IMR-90 (cell line): Measurements from ENCODE around the gene PYCARD. TPM values are rescaled to one million over a fixed set of nuclear protein-coding genes. Genes with fewer than 3 reads are reported as not detected.

Experiments
- ATAC-seq: fragments of 200-7000 bp; cut with Tn5 transposase; 2 replicates; pipeline ENCODE4 v1.9.1; 2020; ENCODE audit warnings: low read depth, mild to moderate bottlenecking, moderate library complexity
- BruUV-seq: library from RNA; stranded (reverse); fragments of 400-500 nt; replicated peaks from 2 replicates; lab custom pipeline; 2021; lab: Mats Ljungman, UMichigan
- CTCF ChIA-PET: fragments of 300-600 bp; formaldehyde crosslinking; extraction: SDS; loops from one replicate; lab custom pipeline; 2021; ENCODE audit warnings: antibody characterized with exemption; lab: Yijun Ruan, JAX
- POLR2A ChIA-PET: fragments of 300-600 bp; sonication (Branson Sonifier 250); formaldehyde crosslinking; loops from one replicate; lab custom pipeline; 2022; ENCODE audit warnings: antibody characterized with exemption; ENCODE audit not compliant: unreplicated experiment; lab: Charles Lee
- DNase-seq: peaks from one replicate; pipeline ENCODE4 v3.0.0; 2013
- H2AFZ ChIP-seq: replicated peaks from 2 replicates; pipeline ENCODE3; 2013; ENCODE audit warnings: low read length, mild to moderate bottlenecking; ENCODE audit not compliant: poor library complexity
- H2AK5ac ChIP-seq: 2 replicates; pipeline ENCODE4 v1.6.1; 2013; ENCODE audit warnings: low read depth, low read length, inconsistent platforms
- H2AK9ac ChIP-seq: replicated peaks from 2 replicates; pipeline ENCODE3; 2013; ENCODE audit warnings: mild to moderate bottlenecking, low read depth, low read length, moderate library complexity; ENCODE audit not compliant: poor library complexity
- H2BK120ac ChIP-seq: 2 replicates; pipeline ENCODE4 v1.6.1; 2013; ENCODE audit warnings: low read depth, low read length, inconsistent platforms
- H2BK15ac ChIP-seq: 3 replicates; pipeline ENCODE4 v1.6.1; 2013; ENCODE audit warnings: low read depth, low read length, inconsistent platforms
- H2BK20ac ChIP-seq: 2 replicates; pipeline ENCODE4 v1.6.1; 2013; ENCODE audit warnings: low read depth, mild to moderate bottlenecking, inconsistent platforms, low read length, moderate library complexity
- H2BK5ac ChIP-seq: 2 replicates; pipeline ENCODE4 v1.6.1; 2013; ENCODE audit warnings: mild to moderate bottlenecking, low read depth, low read length, inconsistent platforms; ENCODE audit not compliant: poor library complexity, severe bottlenecking
- H3K14ac ChIP-seq: replicated peaks from 2 replicates; pipeline ENCODE4 v1.6.1; 2013; ENCODE audit warnings: low read depth, low read length, inconsistent platforms
- H3K18ac ChIP-seq: 2 replicates; pipeline ENCODE4 v1.6.1; 2013; ENCODE audit warnings: low read depth, low read length, control low read depth
- H3K23ac ChIP-seq: 2 replicates; pipeline ENCODE4 v1.6.1; 2013; ENCODE audit warnings: low read depth, low read length, inconsistent platforms
- H3K27ac ChIP-seq: 2 replicates; pipeline ENCODE4 v1.5.1; 2013; ENCODE audit warnings: mild to moderate bottlenecking, control low read depth, low read length; ENCODE audit not compliant: insufficient read depth
- H3K27me3 ChIP-seq: 2 replicates; pipeline ENCODE4 v1.6.1; 2013; ENCODE audit warnings: low read length; ENCODE audit not compliant: control insufficient read depth, insufficient read depth
- H3K36me3 ChIP-seq: 2 replicates; pipeline ENCODE4 v1.6.1; 2013; ENCODE audit warnings: low read length, mixed read lengths; ENCODE audit not compliant: control insufficient read depth, insufficient read depth
- H3K4ac ChIP-seq: 2 replicates; pipeline ENCODE4 v1.6.1; 2013; ENCODE audit warnings: low read depth, low read length, inconsistent platforms
- H3K4me1 ChIP-seq: 2 replicates; pipeline ENCODE4 v1.6.1; 2013; ENCODE audit warnings: low read length, mixed read lengths; ENCODE audit not compliant: control insufficient read depth, insufficient read depth
- H3K4me2 ChIP-seq: 2 replicates; pipeline ENCODE4 v1.6.1; 2013; ENCODE audit warnings: low read depth, mild to moderate bottlenecking, control low read depth, low read length, moderate library complexity
- H3K4me3 ChIP-seq: 2 replicates; pipeline ENCODE4 v1.5.1; 2013; ENCODE audit warnings: low read depth, mild to moderate bottlenecking, control low read depth, low read length, moderate library complexity; ENCODE audit not compliant: insufficient read depth
- H3K56ac ChIP-seq: 2 replicates; pipeline ENCODE4 v1.6.1; 2013; ENCODE audit warnings: low read length, inconsistent platforms; ENCODE audit not compliant: insufficient read depth; ENCODE audit errors: extremely low read depth
- H3K79me1 ChIP-seq, 2 experiments: 2 replicates each; pipeline ENCODE4 v1.6.1; 2013; ENCODE audit warnings: low read length in 2 of 2, inconsistent platforms in 1 of 2, low read depth in 1 of 2
- H3K9ac ChIP-seq: 2 replicates; pipeline ENCODE4 v1.6.1; 2013; ENCODE audit warnings: low read depth, low read length, control low read depth
- H3K9me1 ChIP-seq: 2 replicates; pipeline ENCODE4 v1.6.1; 2013; ENCODE audit warnings: low read length, inconsistent platforms; ENCODE audit not compliant: insufficient read depth
- H3K9me3 ChIP-seq: 2 replicates; pipeline ENCODE4 v1.6.1; 2013; ENCODE audit warnings: low read length; ENCODE audit not compliant: control insufficient read depth, insufficient read depth
- H4K20me1 ChIP-seq: 2 replicates; pipeline ENCODE4 v1.6.1; 2013; ENCODE audit warnings: low read length, inconsistent platforms; ENCODE audit not compliant: insufficient read depth
- H4K5ac ChIP-seq: 2 replicates; pipeline ENCODE4 v1.6.1; 2013; ENCODE audit warnings: mild to moderate bottlenecking, low read depth, low read length, control low read depth
- H4K8ac ChIP-seq, 2 experiments: 2 replicates each; pipeline ENCODE4 v1.6.1; 2013; ENCODE audit warnings: low read depth in 2 of 2, low read length in 2 of 2, control low read depth in 1 of 2, inconsistent platforms in 1 of 2
- H4K91ac ChIP-seq: 2 replicates; pipeline ENCODE4 v1.6.1; 2013; ENCODE audit warnings: low read depth, low read length, inconsistent platforms; ENCODE audit not compliant: insufficient read depth
- CHD1 ChIP-seq: IDR thresholded peaks from 2 replicates; pipeline ENCODE4 v1.6.1; 2012; ENCODE audit warnings: low read depth, low read length, improper control_type of control experiment
- FOS ChIP-seq: fragments of 150-350 bp; IDR thresholded peaks from 2 replicates; pipeline ENCODE4 v1.6.1; 2016; ENCODE audit warnings: low read depth, low read length
- MXI1 ChIP-seq: IDR thresholded peaks from 2 replicates; pipeline ENCODE4 v1.6.1; 2012; ENCODE audit warnings: low read depth, mild to moderate bottlenecking, low read length, moderate library complexity, borderline replicate concordance
- NFE2L2 ChIP-seq: fragments of 150-350 bp; IDR thresholded peaks from 2 replicates; pipeline ENCODE4 v1.6.1; 2016; ENCODE audit warnings: low read depth, mild to moderate bottlenecking, low read length
- RAD21 ChIP-seq: IDR thresholded peaks from 2 replicates; pipeline ENCODE4 v1.6.1; 2012; ENCODE audit warnings: low read length, improper control_type of control experiment
- RCOR1 ChIP-seq: IDR thresholded peaks from 2 replicates; pipeline ENCODE4 v1.6.1; 2012; ENCODE audit warnings: mild to moderate bottlenecking, low read length, improper control_type of control experiment; ENCODE audit not compliant: insufficient replicate concordance
- SMC3 ChIP-seq: fragments of 150-350 bp; IDR thresholded peaks from 2 replicates; pipeline ENCODE4 v1.6.1; 2016; ENCODE audit warnings: low read depth, mild to moderate bottlenecking, antibody characterized with exemption, low read length, moderate library complexity
- whole genome bisulfite sequencing, 2 experiments: methylation state at CpG; one replicate each; pipeline versions ENCODE4 v1.1.5 to v1.1.7; 2013; ENCODE audit warnings: missing lambda C conversion rate in 2 of 2; ENCODE audit not compliant: insufficient read length in 1 of 2; ENCODE audit errors: extremely low coverage in 2 of 2; 5-methylcytosine and 5-hydroxymethylcytosine counted together
- dilution Hi-C: fragments of 300-500 bp; cut with HindIII; formaldehyde crosslinking; loops from one replicate; pipeline ENCODE4 v1.14.3; 2018; ENCODE audit warnings: low sequenced_read_pairs; ENCODE audit not compliant: unreplicated experiment
- in situ Hi-C: fragments of 300-500 bp; cut with MboI; formaldehyde crosslinking; loops from 3 replicates; pipeline ENCODE4 v1.14.3; 2019; ENCODE audit warnings: low sequenced_read_pairs, inconsistent platforms, mixed read lengths
- intact Hi-C: fragments of 100-400 bp; cut with micrococcal nuclease; formaldehyde crosslinking; loops from 2 replicates; pipeline ENCODE4 v1.10.0; 2022
- polyA plus RNA-seq, 3 experiments: library from polyadenylated mRNA; depleted of rRNA; stranded (reverse); fragments of >200 nt; gene quantifications; 2 replicates each; pipeline ENCODE4 v1.2.3, GENCODE V29; 2012; ENCODE audit warnings: low replicate concordance in 1 of 3
- total RNA-seq: library from RNA; depleted of rRNA; stranded (reverse); fragments of >200 nt; gene quantifications from 2 replicates; pipeline ENCODE4 v1.2.3, GENCODE V29; 2012

PYCARD gene
- total and polyA plus RNA-seq, 2 of the 4 experiments (the other 2 are of a cell fraction): 10.2 to 20.5 TPM

- intact Hi-C loops: loop anchor here (10.0 kb wide), 1 partner anchor 478 kb away; no protein-coding TSS in a partner anchor
- Histone ChIP-seq H2AFZ (peak within 1 kb of the TSS; percentile 82), H3K18ac (no peak within 1 kb of the TSS), H2AK5ac (no peak within 1 kb of the TSS), H3K56ac (no peak within 1 kb of the TSS), H2BK120ac (no peak within 1 kb of the TSS), H2BK15ac (no peak within 1 kb of the TSS), H2BK5ac (no peak within 1 kb of the TSS), H4K5ac (no peak within 1 kb of the TSS), H3K23ac (no peak within 1 kb of the TSS; the same call in 1 of the 2 replicates), H3K79me1 (no peaks in the 10 kb centered on the region), H3K14ac (no peak within 1 kb of the TSS), H3K9ac (no peak within 1 kb of the TSS), H3K4ac (no peak within 1 kb of the TSS), H3K4me3 (no peak within 1 kb of the TSS), H4K91ac (no peak within 1 kb of the TSS), H3K9me1 (no peaks in the 10 kb centered on the region), H3K9me3 (no peaks in the 10 kb centered on the region), H2BK20ac (no peak within 1 kb of the TSS), H3K36me3 (no peaks in the 10 kb centered on the region), H3K4me1 (peaks cover 4% of the 10 kb centered on the region; the same call in 1 of the 2 replicates), H3K27ac (no peak within 1 kb of the TSS), H4K8ac (no peak within 1 kb of the TSS), H4K20me1 (no peaks in the 10 kb centered on the region; the same call in 1 of the 2 replicates), H3K4me2 (peak within 1 kb of the TSS; percentile 39; the same call in 1 of the 2 replicates), H2AK9ac (no peak within 1 kb of the TSS), H3K27me3 (peaks cover 65% of the 10 kb centered on the region)
- DNase-seq (no peak), ATAC-seq (no peak)
- WGBS, 2 experiments: 4% methylated on average over 43 of the region's 52 CpGs; no CpG with 5 or more reads in 1 of the 2 experiments
- in situ Hi-C loops: no loop called here
- no peak for TF ChIP-seq RCOR1
- no peak for TF ChIP-seq RAD21
- no peak for TF ChIP-seq MXI1
- TF ChIP-seq CHD1: no peak
- no peak for TF ChIP-seq NFE2L2
- no peak for TF ChIP-seq SMC3
- TF ChIP-seq FOS: no peak
- POLR2A ChIA-PET: no interaction called here
- no TSS peak for BruUV-seq
- CTCF ChIA-PET: interaction anchor here (1.0 kb wide), 1 partner anchor 170 kb away, joined by 3 read pairs; no protein-coding TSS in a partner anchor
- dilution Hi-C loops: no loop called here
Observed at GRCh38 chr16:31216422-31217135, 14.0 kb upstream of the PYCARD start, which contains the start of gene PYDC1. Gene PYDC1, minus strand, starts transcription at chr16:31217135. Its CDS starts 107 bp downstream, at chr16:31217028.
